ENCODE data around the gene GPC6.

Gene GPC6

DNA sequence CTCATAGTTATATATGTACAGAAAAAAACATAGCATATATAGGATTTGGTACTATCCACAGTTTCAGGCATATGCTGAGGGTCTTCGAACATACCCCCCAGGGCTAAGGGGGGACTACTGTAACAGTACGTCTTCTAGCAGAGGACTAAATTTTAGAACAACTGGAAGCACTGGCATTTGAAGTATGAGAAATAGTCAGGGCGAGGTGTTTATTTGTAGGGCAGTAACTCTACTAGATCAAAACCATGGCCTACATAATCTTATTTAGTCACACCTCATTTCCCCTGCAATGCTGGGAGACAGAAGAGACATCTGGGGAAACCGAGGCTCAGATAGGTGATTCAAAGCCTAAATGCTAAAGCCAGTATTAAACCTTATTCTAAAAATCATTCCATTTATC is 1007.2 kb downstream of the GPC6 start:
- no peak for DNase-seq

DNA sequence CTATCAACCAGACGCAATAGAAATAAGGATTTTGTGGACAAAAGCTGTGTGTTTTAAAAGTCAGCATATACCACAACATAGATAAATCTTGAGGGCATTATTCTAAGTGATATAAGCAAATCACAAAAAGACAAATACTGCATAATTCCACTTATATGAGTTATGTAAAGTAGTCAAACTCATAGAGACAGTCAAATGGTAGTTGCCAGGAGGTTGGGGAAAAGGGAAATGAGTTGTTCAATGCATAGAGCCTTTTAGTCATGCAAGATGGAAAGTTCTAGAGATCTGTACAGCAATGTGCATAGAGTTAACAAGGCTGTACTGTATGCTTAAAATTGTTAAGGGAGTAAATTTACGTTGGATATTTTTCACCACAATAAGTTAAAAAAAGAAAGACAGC is 1008.1 kb downstream of the GPC6 start:
- no peak for DNase-seq

DNA sequence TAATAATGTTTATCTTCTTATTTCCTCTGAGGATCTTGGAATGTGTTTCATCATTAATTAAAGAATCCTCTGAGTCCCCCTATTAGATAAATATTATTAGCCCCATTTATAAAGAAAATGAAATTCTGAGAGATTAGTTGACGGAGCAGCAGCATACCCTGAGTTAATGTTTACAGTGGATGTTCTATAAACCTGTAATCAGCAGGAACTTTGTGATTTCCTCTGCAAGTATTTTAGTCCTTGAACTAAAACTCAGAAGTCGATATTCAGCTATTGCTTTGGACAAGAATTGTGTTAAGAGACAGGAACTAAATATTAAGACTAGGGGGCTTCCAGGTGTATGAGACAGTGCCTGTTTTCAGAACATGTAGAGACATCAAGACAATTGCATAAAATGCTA is 1009.5 kb downstream of the GPC6 start:
- no peak for DNase-seq

DNA sequence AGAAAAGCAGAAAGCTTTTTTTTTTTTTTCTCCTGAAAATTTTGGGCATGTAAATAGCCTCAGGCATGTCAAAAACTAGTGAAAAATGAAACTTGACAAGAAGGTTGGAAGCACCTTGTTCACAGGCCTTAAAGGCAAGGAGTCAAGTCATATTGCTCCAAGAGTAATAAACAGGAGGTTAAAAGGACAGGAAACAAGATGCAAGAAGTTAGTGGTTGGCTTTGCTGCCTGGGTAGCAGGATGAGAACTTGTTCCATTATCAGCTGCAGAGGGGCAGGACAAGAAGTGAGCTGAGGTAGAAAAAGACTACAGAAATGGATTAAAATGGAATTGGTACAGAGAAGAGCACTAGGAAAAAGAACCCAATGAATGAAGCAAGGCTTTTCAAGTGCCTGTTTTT is 1010.3 kb downstream of the GPC6 start:
- no peak for DNase-seq

DNA sequence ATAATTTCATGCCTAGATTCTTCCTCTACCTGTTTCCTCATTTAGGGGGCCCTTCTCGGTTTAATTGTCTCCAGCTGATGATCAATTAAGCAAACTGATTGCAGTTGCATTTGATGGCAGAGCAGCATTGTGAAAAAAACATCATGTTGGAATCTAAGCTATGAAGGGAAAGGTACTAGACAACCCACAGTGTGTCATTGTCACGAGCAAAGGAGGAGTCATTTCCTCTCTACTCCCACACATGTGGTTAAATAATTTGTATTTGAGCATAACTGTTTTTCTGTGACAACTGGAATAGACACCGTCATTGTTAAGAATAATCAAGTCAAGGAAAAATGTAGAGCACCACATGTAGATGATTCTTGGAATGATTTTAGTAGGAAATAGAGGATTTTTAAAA is 1012.5 kb downstream of the GPC6 start:
- no peak for DNase-seq

DNA sequence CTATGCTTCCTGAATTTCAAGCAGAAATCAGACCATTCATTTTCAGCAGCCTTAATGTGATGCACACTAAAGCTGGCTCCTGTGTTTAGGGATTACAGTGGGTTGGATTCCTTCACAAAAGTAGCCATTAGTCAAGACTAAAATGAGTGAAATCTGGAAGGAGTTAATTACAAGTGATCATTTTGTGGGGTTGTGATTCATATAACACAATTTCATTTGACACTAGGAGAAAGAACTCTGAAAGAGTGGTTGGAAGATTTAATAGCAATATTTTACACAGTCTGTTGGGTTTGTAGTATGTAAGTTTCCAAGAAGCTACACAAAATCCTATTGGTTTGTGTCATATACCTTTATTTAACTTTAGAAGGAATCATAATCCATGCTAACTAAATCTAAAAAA is 1015.9 kb downstream of the GPC6 start:
- no peak for DNase-seq

DNA sequence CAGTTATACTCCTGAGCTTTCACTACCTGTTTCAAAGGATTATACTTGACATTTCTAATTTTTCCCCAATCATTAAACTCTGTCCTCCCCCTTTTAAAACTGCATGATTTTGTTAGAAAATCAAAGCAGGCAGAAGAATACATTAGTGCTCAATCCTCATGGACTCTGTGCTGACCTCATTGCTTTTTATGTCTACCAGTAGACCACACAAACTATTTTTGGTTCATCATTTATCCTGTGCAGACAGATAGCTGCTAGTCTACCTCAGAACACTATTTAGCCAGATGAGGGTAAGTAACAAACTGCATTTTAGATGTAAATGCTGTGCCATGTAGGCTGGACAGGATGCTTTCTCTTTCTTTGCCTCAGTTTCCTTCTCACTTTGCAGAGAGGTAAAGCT is 1016.9 kb downstream of the GPC6 start:
- DNase-seq, result no peak

DNA sequence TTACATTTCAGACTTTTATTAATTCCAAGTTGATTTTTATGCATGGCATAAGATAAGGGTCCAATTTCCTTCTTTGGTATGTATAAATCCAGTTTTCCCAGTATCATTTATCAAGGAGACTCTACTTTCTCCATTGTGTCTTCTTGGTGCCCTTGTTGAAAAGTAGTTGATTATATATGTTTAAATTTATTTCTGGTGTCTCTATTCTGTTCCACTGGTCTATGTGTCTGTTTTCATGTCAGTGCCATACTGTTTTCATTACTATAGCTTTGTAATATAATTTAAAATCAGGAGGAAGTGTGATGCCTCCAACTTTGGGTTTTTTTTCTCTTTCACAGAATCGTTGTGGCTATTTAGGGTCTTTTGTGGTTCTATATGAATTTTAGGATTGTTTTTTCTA is 1019.9 kb downstream of the GPC6 start:
- DNase-seq, result no peak

DNA sequence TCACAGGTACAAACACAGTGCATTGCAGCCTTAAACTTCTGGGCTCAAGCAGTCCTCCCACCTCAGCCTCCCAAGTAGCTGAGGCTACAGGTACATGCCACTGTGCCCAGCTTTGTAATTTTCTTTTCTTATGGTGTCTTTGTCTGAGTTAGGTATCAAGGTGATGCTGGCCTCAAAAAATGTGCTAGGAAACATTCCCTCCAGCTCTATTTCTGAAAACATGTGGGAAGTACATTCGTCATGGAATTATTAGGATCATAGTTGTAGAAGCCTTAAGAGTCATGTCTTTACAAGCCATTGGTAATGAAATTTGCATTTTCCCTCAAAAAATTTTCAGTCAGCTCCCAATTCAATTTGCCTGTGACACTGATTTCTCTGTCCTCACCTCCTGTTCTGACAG is 1021.3 kb downstream of the GPC6 start:
- no peak for DNase-seq

DNA sequence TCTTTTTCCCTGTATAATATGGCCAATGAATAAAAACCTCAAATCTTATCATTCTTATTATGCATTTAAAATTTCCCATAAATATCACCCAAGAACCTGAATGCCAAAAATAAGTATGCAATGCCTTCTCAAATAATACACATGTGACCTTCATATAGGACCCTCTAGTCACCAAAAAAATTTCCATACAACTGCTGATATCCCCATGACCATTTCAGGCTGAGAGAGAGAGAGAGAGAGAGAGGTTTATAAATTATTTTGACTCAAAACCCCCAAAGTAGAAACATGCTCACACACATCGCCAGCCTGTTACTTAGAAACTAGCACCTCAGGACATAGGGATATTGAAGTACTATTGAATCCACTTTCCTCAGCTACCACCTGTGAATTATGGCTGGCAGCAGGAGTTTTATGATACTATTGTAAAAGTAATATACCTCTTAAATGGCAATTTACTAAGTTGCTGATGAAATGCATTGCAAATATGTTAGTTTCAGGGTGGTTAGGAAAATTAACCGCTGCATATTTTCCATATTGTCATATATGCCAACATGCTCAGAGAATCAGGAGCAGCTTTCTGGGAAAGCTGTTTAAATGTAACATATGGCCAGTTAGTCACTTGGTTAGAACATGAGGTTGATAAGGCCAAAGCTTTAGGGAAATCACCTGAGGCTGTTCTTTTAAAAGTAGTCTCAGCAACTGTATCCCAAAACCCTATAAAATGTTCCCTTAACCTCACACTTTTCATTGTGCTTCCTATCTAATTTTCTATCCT is 1022.0 kb downstream of the GPC6 start:
- DNase-seq, result no peak

DNA sequence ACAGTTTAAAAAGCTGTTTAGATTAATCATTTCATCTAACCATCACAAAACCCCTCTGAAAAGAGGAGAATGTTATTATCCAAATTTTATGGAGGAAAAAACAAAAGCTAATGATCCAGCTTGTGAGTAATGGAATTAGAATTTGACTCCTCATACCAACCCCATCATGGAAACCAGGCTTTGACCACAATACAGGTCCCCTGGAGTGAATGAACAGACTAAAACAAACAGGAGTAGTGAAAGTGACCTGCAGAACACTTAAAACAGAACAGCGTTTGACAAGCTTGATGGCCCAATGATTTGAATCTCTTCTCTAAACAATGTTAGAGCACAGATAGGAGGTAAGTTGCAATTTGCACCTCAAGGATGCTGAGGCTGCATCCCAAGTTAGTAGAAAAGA is 1022.9 kb downstream of the GPC6 start:
- no peak for DNase-seq

DNA sequence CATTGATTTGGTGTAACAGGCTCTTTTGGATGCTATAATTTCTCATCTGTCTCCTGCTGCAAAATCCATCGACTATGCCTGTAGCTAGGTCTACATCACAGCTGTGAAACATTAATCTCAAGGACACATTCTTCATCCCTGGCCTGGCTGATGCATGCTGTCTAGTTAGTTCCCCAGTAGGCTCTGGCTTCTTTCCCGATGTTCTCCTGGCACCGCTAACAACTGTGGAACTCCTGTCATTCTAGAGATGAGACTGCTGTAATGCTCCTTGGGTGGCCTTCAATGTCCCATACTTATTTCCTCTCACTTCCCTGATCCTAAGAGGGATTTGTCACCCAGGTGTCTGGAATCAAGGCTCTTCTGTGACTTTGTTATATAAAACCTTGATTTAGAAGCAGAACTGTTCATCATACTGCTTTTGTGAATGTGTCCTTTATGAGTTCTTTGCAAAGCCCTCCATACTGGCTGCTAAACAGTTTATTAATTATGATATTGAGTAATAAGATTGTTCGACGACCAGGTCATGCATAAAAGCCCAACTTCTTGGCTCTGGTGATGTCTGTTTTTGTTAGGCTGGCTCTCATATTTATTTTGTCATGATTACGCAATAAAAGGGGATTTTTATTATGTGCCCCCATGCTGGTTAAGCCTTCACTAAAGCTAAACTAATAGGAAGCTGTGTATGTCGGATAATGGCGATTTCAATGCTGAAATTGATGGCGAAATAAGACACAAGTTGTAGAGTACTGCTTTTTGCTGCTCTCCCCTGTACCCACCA is 1025.4 kb downstream of the GPC6 start:
- DNase-seq, result no peak

DNA sequence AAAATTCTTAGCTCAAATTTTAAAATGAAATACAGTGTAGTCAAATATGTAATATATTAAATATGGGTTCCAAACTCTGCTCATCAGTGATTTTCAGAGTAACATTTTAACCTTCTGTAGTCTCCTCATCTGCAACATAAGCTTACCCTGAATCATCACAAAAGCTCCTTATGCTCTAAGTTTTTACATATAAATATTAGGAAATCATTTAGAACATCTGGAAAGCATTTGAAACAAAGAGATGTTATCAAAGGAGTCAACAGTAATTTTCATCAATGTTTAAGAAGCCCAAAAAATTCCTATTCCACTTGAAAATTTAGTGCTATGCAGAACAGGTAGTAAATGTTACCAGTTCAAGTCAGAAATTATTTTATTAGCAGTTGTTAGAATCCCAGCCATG is 1028.1 kb downstream of the GPC6 start:
- no peak for DNase-seq

DNA sequence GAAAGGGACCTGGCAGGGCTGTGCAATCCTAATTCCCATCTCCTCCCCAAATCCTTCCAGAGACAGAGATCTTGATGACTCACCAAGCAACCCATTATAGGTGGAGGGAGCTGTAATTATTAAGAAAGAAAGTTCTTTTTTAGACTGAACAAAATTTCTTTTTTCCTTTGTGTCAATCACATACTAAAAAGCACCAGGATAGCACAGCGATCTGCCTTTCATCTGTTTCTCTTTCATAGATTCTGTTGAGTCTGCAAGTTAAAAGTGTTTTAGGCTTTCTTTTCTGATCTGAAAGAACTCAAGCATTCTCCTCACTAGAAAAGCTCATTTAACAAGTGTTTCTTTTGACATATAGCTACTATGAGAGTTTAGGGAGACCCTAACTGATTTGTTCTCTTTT is 1030.1 kb downstream of the GPC6 start:
- DNase-seq, result no peak

DNA sequence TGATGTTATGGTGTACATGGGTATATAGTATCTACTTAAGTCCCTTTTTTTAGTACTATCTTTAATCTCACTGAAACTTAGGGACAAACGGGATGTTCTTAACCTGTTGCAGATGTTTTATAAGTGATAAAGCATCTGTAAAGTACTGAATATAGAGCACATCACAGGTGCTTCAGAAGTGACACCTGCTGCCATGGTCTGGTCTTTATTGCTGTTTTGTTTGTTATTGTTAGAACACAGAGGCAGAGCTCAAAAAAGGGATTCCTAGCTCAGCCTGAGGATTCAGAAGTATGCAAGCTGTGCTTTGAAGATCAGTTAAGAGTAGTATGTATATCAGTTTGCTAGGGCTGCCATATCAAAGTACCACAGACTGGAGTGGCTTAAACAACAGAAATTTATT is 1033.4 kb downstream of the GPC6 start:
- DNase-seq, result no peak

DNA sequence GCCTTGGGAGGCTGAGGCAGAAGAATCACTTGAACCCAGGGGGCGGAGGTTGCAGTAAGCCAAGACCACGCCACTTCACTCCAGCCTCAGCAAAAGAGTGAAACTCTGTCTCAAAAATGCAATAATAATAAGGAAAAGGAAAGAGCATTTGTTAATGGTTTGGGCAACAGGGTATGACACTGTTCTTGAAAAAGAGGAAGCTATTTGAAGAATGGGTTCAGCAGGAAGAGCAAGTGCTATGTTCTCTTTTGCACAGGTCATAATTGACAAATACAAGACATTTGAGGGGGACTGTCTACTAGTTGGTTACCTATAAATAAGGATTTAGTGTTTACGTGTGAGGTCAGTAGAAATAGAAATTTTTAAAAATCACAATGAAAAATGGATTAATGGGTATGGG is 1034.6 kb downstream of the GPC6 start:
- no peak for DNase-seq

DNA sequence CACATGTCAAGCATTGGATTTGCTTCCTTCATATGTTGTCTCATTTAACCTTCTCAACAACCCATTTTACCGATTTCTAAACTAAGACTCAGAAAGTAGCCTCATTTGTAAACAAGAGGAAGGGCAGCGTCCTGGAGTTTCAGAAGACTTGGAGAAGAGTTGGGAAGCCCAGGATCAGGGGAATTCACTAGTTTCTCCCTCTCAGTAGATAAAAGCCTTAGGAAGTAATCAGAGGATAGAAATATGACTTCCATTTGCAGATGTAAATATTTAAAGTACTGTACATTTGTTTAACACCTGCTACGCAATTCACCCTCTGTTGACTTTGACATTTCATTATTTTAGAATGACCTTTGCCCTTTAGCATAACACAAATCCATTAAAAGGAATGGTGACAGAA is 1036.4 kb downstream of the GPC6 start:
- no peak for DNase-seq

DNA sequence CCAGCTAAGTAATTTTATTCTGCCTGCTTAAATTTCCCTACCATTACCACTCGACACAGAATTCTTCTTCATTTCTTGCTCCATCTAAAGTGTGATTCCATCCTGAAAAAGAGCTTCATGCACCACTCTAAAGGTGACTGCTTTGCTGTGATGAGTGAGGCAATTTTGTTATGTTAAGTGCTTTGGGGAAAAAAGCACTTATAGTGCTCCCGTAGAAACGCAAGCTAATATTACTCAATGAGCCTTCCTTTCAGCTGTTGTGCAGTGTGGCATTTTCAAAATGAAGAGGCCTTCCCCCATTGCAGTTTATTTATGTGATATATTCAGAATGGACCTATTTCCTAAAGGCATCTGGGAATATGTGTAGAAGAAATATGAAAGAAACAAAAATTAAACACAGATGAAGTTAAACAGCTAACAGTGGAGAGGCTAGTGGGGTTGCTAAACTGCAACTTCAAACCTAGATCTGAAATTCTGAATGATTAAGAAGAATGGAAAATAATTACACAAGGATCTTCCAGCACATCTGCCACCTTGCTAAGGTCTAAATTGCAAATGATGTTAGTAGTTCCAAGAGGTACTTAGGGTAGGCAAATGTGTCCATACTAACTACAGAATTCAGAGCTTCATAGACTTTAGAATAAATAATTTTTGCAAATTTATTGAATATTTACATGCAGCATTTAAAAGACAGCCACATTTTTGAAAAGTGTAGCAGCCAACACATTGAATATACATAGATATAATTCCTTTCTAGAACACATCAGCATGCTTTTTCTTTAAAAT is 1041.2 kb downstream of the GPC6 start:
- DNase-seq, result peak; percentile 13

DNA sequence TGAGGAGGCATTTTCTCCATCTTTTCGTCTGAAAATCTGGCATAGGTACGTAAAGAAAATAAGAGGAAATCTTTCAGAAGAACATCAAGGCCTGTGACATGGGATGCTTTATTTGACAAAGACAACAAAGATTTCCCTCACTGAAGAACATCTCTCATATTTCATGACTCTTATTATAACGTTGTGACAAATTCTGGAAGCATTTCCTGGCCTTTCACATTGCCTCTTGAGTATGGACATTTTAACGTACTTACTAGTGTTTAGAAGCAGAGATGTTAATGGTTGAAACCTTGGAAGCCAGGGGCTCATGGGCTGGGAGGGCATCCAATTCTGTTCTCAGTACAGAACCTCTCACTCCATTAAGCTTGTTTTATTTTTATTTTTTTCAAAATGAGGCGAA is 1042.1 kb downstream of the GPC6 start:
- no peak for DNase-seq

DNA sequence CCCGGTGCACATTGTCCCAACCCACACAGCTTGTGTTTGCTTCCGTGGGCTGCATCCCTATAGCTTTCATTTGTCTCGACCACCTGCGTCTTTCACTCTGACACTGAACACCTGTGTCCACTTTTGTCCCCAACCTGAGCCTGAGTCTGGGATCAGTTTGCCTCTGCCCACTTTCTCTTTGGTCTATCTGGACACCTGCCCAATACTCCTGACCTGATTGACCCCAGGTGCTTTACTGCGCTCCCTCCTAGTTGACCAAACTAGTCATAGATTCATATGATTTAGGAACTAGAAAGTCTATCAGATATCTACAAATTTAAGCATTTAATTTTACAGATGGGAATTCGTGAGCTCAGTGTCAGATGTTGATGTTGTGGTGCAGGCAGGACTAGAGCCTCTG is 1043.0 kb downstream of the GPC6 start:
- DNase-seq, result no peak

DNA sequence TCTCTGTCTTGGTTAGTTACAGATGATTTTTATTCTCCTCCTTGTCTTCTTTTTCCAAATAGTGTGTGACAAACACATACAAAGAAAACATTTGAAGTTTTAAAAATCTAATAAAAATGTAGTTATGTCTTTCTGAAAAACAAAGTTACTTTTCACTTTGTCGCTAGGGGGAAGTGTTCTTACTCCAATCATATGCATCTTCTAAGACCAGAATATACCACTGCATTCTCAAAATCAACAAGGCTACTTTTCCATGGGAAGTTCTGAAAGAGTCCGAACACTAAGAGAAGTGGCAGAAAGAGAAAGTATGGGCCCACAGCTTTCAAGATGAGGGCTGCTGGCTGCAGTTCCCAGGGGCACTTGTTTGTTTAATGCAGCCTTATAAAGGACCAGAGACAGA is 1043.9 kb downstream of the GPC6 start:
- no peak for DNase-seq

DNA sequence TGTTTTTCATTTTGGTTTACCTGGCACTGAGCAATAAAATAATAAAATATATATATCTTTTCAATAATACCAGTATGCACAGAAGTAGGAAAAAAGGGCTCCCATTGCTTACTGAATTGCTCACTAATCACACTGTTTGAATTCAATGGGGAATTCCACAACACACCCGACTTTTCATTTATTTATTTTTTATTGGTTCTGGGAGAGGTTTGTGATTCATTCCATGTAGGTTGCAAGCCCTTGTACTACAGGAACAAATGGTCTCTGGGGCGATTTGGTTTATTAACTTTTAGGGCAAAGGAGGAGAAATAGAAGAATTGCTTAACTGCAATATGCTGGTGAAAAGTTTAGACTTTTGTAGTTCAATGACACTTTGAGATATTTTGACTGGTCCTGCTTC is 1045.4 kb downstream of the GPC6 start:
- no peak for DNase-seq

DNA sequence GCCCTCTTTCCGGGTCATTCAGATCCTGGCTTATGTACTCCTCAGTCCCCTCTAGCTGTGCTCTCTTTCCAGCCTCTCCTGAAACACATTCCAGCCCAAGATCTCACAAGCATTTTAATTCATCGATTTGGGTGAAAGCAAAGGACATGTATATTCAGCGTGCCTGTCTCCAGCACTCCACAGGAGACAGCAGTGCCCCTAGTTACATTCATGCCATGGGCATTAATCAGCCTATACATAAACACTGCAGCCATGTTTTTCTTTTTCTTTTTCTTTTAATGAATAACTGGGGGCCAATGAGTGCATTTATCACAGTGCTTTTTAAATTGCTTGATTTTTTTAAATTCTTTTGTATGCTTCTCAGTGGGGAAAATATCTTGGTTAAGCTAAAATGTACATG is 1053.7 kb downstream of the GPC6 start:
- no peak for DNase-seq

DNA sequence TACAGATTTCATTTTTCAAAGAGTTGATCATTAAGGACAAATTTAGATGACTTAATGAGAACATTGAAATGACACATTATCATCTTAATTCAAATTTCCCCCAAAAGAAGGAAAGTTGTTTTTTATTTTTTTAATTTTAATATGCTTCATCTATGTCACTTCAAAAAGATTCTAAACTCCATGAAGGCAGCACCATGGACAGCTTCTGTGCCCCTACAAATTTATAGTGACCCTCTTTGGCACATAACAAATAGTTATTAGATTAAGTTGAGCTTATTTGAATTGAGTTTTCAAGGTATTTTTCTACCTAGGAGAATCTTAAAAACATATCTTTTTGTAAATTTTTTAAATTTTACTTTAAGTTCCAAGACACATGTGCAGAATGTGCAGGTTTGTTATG is 1054.2 kb downstream of the GPC6 start:
- no peak for DNase-seq
